OCI-LY1 (cell line): ENCODE measurements around the gene IFT88.

Experiments
- H2AFZ ChIP-seq: fragments of 200-600 bp; sonication (generic), shearing (Covaris generic); 2 replicates; pipeline ENCODE4 v1.6.0; 2014; ENCODE audit warnings: antibody characterized with exemption, mild to moderate bottlenecking, low read length
- H3F3A ChIP-seq: fragments of 200-600 bp; sonication (generic), shearing (Covaris generic); 2 replicates; pipeline ENCODE4 v1.6.0; 2014; ENCODE audit warnings: mild to moderate bottlenecking, antibody characterized with exemption, low read length, moderate library complexity; ENCODE audit not compliant: insufficient read depth
- H3K27ac ChIP-seq: fragments of 200-600 bp; sonication (generic); 2 replicates; pipeline ENCODE4 v1.5.1; 2014; ENCODE audit warnings: low read length, mixed run types, mild to moderate bottlenecking, low read depth; ENCODE audit not compliant: poor library complexity, severe bottlenecking
- H3K27me3 ChIP-seq: fragments of 200-600 bp; sonication (generic); 2 replicates; pipeline ENCODE4 v1.6.0; 2014; ENCODE audit warnings: antibody characterized with exemption, mild to moderate bottlenecking, low read length, moderate library complexity; ENCODE audit not compliant: insufficient read depth
- H3K36me3 ChIP-seq: fragments of 200-600 bp; sonication (generic); 2 replicates; pipeline ENCODE4 v1.6.1; 2014; ENCODE audit warnings: mild to moderate bottlenecking, antibody characterized with exemption, low read length, moderate library complexity, mixed read lengths; ENCODE audit not compliant: insufficient read depth
- H3K4me1 ChIP-seq: fragments of 200-600 bp; sonication (generic); 2 replicates; pipeline ENCODE4 v1.5.1; 2014; ENCODE audit warnings: mild to moderate bottlenecking, low read length, moderate library complexity; ENCODE audit not compliant: insufficient read depth, severe bottlenecking
- H3K4me2 ChIP-seq: fragments of 200-600 bp; sonication (generic), shearing (Covaris generic); 2 replicates; pipeline ENCODE4 v1.6.1; 2014; ENCODE audit warnings: low read length
- H3K4me3 ChIP-seq: fragments of 200-600 bp; sonication (generic); 2 replicates; pipeline ENCODE4 v1.5.1; 2014; ENCODE audit warnings: low read length, low read depth, mild to moderate bottlenecking, mixed read lengths; ENCODE audit not compliant: poor library complexity, severe bottlenecking
- H3K79me2 ChIP-seq: fragments of 200-600 bp; shearing (Covaris generic); 2 replicates; pipeline ENCODE4 v1.6.1; 2016; ENCODE audit warnings: mixed run types, low read length, mixed read lengths; ENCODE audit not compliant: insufficient read depth
- H3K9ac ChIP-seq: fragments of 200-600 bp; sonication (generic), shearing (Covaris generic); 2 replicates; pipeline ENCODE4 v1.6.1; 2014; ENCODE audit warnings: mild to moderate bottlenecking, low read length, mixed read lengths
- H3K9me2 ChIP-seq: fragments of 200-600 bp; sonication (generic), shearing (Covaris generic); 2 replicates; pipeline ENCODE4 v1.6.1; 2014; ENCODE audit warnings: low read depth, mild to moderate bottlenecking, low read length, mixed read lengths
- H3K9me3 ChIP-seq: fragments of 200-600 bp; shearing (Covaris generic); 2 replicates; pipeline ENCODE4 v1.6.1; 2014; ENCODE audit warnings: low read length, mixed read lengths
- H4K20me1 ChIP-seq: fragments of 200-600 bp; sonication (generic), shearing (Covaris generic); 2 replicates; pipeline ENCODE4 v1.6.0; 2016; ENCODE audit warnings: mild to moderate bottlenecking, low read length; ENCODE audit not compliant: insufficient read depth
- EZH2 ChIP-seq: fragments of 200-600 bp; sonication (generic), shearing (Covaris generic); IDR thresholded peaks from 2 replicates; pipeline ENCODE4 v1.8.0; 2017; ENCODE audit warnings: borderline replicate concordance, mixed run types, mild to moderate bottlenecking, antibody characterized with exemption, low read length, moderate library complexity, mixed read lengths
- TF ChIP-seq, protein P1 (sequence below): fragments of 200-600 bp; sonication (generic), shearing (Covaris generic); IDR thresholded peaks from 2 replicates; pipeline ENCODE4 v1.5.1; 2017; ENCODE audit warnings: mild to moderate bottlenecking, antibody characterized with exemption, low read length, moderate library complexity, mixed read lengths

IFT88 gene

DNA sequence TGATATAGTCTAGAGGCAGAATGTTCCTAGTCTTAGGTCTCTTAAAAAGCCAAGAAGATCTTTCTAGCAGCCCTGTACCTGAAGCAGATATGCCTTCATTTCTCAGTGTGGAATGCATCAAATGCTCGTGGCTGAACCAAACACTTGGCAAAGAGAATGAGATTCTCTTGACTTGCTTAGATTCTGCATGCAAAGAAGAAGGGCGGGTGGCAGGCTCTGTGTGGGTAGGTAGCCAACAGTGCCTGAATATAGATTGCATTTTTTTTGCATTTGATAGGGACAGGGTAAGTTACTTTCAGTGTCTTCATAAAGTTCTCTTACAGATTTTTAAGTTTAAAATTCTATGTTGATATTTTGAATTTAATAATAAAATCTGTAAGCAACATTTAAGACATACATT lies 27.3 kb downstream of the IFT88 start:
- Histone ChIP-seq H3K4me1 (no peaks in the 10 kb centered on the region), H3K36me3 (no peaks in the 10 kb centered on the region), H3K4me3 (no peak overlapping the region), H3F3A (no peaks in the 10 kb centered on the region), H3K9ac (no peak overlapping the region), H3K9me3 (no peaks in the 10 kb centered on the region), H3K27ac (no peak overlapping the region), H4K20me1 (no peaks in the 10 kb centered on the region), H2AFZ (no peak overlapping the region), H3K79me2 (no peaks in the 10 kb centered on the region), H3K4me2 (no peak overlapping the region), H3K27me3 (no peaks in the 10 kb centered on the region), H3K9me2 (no peaks in the 10 kb centered on the region)
- no peak for TF ChIP-seq EZH2
- TF ChIP-seq, protein P1, sequence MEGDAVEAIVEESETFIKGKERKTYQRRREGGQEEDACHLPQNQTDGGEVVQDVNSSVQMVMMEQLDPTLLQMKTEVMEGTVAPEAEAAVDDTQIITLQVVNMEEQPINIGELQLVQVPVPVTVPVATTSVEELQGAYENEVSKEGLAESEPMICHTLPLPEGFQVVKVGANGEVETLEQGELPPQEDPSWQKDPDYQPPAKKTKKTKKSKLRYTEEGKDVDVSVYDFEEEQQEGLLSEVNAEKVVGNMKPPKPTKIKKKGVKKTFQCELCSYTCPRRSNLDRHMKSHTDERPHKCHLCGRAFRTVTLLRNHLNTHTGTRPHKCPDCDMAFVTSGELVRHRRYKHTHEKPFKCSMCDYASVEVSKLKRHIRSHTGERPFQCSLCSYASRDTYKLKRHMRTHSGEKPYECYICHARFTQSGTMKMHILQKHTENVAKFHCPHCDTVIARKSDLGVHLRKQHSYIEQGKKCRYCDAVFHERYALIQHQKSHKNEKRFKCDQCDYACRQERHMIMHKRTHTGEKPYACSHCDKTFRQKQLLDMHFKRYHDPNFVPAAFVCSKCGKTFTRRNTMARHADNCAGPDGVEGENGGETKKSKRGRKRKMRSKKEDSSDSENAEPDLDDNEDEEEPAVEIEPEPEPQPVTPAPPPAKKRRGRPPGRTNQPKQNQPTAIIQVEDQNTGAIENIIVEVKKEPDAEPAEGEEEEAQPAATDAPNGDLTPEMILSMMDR = no peak

DNA sequence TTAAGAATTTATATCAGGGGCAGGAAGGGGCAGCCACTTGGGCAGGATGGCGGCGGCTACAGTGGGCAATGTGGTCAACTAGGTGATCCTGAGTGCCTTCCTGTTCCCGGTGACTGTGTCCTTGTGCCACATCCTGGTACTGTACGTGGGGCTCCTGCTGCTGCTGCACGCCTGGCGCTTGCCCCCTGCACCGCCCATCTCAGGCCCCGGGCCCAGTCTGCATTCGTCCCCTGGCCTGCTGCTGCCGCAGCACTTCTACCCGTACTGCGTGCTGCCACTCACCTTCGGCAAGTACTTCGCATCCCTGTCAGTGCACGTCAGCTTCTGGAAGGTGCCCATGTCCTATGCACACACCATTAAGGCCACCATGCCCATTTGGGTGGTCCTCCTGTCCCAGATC lies 40.1 kb downstream of the IFT88 start:
- Histone ChIP-seq H4K20me1 (no peaks in the 10 kb centered on the region), H3K4me3 (no peak overlapping the region), H3K36me3 (no peaks in the 10 kb centered on the region), H3K9ac (no peak overlapping the region), H3K27ac (no peak overlapping the region), H3K27me3 (no peaks in the 10 kb centered on the region), H3K4me1 (no peaks in the 10 kb centered on the region), H3K9me3 (no peaks in the 10 kb centered on the region), H3F3A (no peaks in the 10 kb centered on the region), H3K79me2 (no peaks in the 10 kb centered on the region), H3K4me2 (no peak overlapping the region), H2AFZ (no peak overlapping the region), H3K9me2 (no peaks in the 10 kb centered on the region)
- TF ChIP-seq, protein P1 = no peak
- no peak for TF ChIP-seq EZH2

DNA sequence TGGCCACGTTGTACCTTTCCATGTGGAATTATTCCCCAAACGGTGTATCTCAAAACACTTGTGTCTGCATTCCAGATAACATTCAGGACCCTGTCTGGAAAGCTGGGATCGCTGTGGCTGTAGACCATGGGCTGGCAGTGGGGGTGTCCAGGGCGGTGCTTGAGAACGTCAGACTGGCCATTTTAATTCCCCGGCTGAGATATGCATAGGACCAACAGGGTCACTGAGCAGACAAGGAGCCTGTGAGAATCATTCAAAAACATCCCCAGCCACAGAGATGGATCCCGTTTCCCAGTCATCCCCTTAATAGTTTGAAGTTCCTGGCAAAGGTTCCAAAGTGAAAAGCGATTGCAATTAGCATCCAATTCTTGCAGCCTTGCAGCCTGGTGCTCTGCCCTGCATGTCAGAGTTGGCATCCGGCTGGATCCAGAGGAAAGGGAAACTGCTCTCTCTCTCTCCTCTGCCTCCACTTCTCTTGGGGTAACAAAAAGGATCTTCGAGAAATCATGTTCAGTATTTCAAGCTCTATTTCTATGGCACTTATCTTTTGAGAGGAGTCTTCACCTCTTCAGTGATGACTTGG lies 41.6 kb downstream of the IFT88 start:
- H3F3A ChIP-seq = no peaks in the 10 kb centered on the region
- no peak overlapping the region for H3K9ac ChIP-seq
- H3K79me2 ChIP-seq = no peaks in the 10 kb centered on the region
- TF ChIP-seq, protein P1 = no peak
- no peak overlapping the region for H3K27ac ChIP-seq
- no peaks in the 10 kb centered on the region for H3K27me3 ChIP-seq
- H3K9me3 ChIP-seq = no peaks in the 10 kb centered on the region
- H3K36me3 ChIP-seq = no peaks in the 10 kb centered on the region
- no peak overlapping the region for H2AFZ ChIP-seq
- no peak overlapping the region for H3K4me3 ChIP-seq
- no peaks in the 10 kb centered on the region for H3K4me1 ChIP-seq
- no peaks in the 10 kb centered on the region for H4K20me1 ChIP-seq
- H3K4me2 ChIP-seq = no peak overlapping the region
- no peaks in the 10 kb centered on the region for H3K9me2 ChIP-seq
